ENCODE data around the gene ZNF281. TPM values are rescaled to one million over a fixed set of nuclear protein-coding genes. Genes with fewer than 3 reads are reported as not detected.

The ZNF281 gene
- total and polyA plus RNA-seq, 2 donors, result 10.7 to 19.1 TPM

DNA sequence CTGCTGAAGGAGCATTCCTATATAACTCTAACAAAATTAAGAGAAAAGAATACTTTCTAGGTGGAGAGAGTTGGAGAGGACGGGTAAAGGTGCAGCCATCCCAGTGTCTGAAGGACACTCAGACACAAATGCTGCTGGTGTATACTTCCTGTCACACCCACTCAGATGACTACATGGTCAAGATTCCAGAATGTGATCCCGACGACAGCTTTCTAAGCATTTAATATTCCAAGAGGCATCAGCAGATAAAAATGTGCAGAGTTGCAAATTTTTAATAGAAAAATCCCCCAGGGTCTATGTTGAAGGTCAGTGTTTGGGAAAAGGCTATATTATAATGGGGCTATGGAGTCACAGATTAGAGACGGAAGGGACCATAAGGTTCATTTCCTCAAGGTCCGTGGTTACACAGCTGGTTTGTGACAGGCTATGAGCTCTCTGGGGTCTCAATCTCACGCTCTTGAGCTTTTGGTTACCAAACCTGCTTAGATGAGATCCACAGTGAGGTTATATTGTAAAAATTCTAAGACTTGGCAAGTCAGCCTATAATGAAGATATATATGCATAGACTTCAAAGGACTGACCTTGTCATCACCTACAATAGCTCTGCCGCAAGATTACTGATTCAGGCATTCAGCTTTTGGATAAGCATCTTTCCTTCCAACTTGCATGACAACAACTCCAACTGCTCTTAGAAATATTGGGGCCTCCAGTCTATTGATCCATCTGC lies 35.1 kb downstream of the ZNF281 start:
- Histone ChIP-seq H3K4me1 (ENCODE audit: control insufficient read depth in 2 of 2, insufficient read depth in 2 of 2, low read length in 2 of 2) (no peaks in the 10 kb centered on the region), H3K4me3 (ENCODE audit: low read length in 2 of 2) (no peak overlapping the region), H3K27ac (ENCODE audit: low read depth in 1 of 2, low read length in 1 of 2) (no peak overlapping the region), H3K9me3 (ENCODE audit: control insufficient read depth in 2 of 2, insufficient read depth in 1 of 2, low read length in 1 of 2) (no peaks in the 10 kb centered on the region), H3K36me3 (ENCODE audit: control insufficient read depth in 2 of 2, insufficient read depth in 2 of 2, low read length in 1 of 2) (no peaks in the 10 kb centered on the region), H3K27me3 (ENCODE audit: control insufficient read depth in 2 of 2, insufficient read depth in 1 of 2, low read length in 1 of 2) (no peaks in the 10 kb centered on the region)
- WGBS, result 93% methylated on average over 7 of the region's 7 CpGs
- DNase-seq (ENCODE audit: low read depth in 6 of 9, low spot score in 9 of 9), result no peak

DNA sequence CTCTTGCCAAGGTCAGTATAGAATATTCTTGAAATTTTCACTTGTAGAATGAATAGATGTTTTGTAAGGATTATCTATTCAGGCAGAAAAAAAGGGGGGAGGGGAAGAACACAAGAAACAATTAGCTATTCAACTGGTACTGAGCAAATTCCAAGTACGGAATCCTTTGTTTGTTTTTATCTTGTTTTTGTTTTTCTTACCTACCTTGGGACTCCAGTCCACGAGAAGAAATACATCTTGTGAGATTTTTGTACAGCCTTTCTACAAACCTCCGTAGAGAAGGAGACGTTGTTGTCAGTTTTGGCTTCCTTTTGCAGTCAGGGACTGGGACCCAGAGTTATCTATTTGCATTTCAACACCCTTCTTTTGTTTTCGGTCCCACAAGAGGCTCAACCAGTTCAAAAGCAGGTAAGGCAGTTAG lies 36.0 kb downstream of the ZNF281 start:
- Histone ChIP-seq H3K4me3 (ENCODE audit: low read length in 2 of 2) (no peak overlapping the region), H3K9me3 (ENCODE audit: control insufficient read depth in 2 of 2, insufficient read depth in 1 of 2, low read length in 1 of 2) (no peaks in the 10 kb centered on the region), H3K4me1 (ENCODE audit: control insufficient read depth in 2 of 2, insufficient read depth in 2 of 2, low read length in 2 of 2) (no peaks in the 10 kb centered on the region), H3K27ac (ENCODE audit: low read depth in 1 of 2, low read length in 1 of 2) (no peak overlapping the region), H3K27me3 (ENCODE audit: control insufficient read depth in 2 of 2, insufficient read depth in 1 of 2, low read length in 1 of 2) (no peaks in the 10 kb centered on the region), H3K36me3 (ENCODE audit: control insufficient read depth in 2 of 2, insufficient read depth in 2 of 2, low read length in 1 of 2) (no peaks in the 10 kb centered on the region)
- 92% methylated on average over 5 of the region's 5 CpGs for WGBS
- DNase-seq (ENCODE audit: low read depth in 6 of 9, low spot score in 9 of 9), result no peak

DNA sequence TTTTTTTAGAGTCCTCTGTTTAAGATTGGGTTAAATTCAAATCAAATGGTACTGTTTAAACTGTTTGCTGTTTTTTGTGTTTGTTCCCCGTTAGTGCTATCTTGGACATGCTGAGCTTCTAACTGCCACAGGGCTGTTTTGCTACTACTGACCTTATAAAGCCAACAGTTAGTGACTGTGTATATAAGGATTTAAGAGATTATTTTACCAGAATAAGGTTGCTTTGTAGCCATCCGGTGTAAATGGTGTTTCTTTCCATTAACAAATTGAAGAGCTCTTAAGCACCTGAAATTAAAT lies 37.0 kb downstream of the ZNF281 start:
- Histone ChIP-seq H3K9me3 (ENCODE audit: control insufficient read depth in 2 of 2, insufficient read depth in 1 of 2, low read length in 1 of 2) (no peaks in the 10 kb centered on the region), H3K4me1 (ENCODE audit: control insufficient read depth in 2 of 2, insufficient read depth in 2 of 2, low read length in 2 of 2) (no peaks in the 10 kb centered on the region), H3K4me3 (ENCODE audit: low read length in 2 of 2) (no peak overlapping the region), H3K36me3 (ENCODE audit: control insufficient read depth in 2 of 2, insufficient read depth in 2 of 2, low read length in 1 of 2) (no peaks in the 10 kb centered on the region), H3K27me3 (ENCODE audit: control insufficient read depth in 2 of 2, insufficient read depth in 1 of 2, low read length in 1 of 2) (no peaks in the 10 kb centered on the region), H3K27ac (ENCODE audit: low read depth in 1 of 2, low read length in 1 of 2) (no peak overlapping the region)
- 94% methylated on average over 2 of the region's 2 CpGs for WGBS
- no peak for DNase-seq (ENCODE audit: low read depth in 6 of 9, low spot score in 9 of 9)

DNA sequence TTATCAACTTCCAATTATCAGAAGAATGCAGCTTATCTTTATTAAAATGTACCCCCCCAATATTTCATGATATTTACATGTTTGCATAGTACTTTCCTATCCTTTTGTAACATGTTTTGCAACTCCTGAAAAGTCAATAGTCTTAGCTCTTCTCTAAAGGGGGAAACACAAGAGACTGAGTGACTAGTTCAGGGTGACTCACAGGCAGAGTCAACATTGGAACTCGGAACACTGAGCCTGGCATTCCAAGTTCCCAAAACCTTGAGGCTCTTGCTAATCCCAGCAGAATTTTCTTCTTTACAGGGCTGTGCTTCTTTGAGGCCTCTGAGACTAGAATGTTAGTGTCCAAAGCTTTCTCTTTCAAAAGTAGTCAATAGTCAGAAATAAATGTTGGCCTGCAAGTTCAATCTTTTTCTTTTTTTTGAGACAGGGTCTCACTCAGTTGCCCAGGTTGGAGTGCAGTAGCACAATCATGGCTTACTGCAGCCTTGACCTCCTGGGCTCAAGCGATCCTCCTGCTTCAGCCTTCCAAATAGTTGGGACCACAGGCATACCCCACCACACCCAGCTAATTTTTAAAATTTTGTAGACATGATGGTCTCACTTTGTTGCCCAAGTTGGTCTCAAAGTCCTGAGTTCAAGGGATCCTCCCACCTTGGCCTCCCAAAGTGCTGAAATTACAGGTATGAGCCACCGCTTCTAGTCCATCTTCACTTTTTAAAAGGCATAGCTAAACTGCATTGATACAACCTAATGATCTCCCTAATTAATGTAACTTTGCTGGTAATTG lies 37.5 kb downstream of the ZNF281 start:
- Histone ChIP-seq H3K27ac (ENCODE audit: low read depth in 1 of 2, low read length in 1 of 2) (no peak overlapping the region), H3K27me3 (ENCODE audit: control insufficient read depth in 2 of 2, insufficient read depth in 1 of 2, low read length in 1 of 2) (no peaks in the 10 kb centered on the region), H3K36me3 (ENCODE audit: control insufficient read depth in 2 of 2, insufficient read depth in 2 of 2, low read length in 1 of 2) (no peaks in the 10 kb centered on the region), H3K4me3 (ENCODE audit: low read length in 2 of 2) (no peak overlapping the region), H3K4me1 (ENCODE audit: control insufficient read depth in 2 of 2, insufficient read depth in 2 of 2, low read length in 2 of 2) (no peaks in the 10 kb centered on the region), H3K9me3 (ENCODE audit: control insufficient read depth in 2 of 2, insufficient read depth in 1 of 2, low read length in 1 of 2) (no peaks in the 10 kb centered on the region)
- DNase-seq (ENCODE audit: low read depth in 6 of 9, low spot score in 9 of 9), result no peak
- WGBS, result 97% methylated on average over 3 of the region's 3 CpGs

DNA sequence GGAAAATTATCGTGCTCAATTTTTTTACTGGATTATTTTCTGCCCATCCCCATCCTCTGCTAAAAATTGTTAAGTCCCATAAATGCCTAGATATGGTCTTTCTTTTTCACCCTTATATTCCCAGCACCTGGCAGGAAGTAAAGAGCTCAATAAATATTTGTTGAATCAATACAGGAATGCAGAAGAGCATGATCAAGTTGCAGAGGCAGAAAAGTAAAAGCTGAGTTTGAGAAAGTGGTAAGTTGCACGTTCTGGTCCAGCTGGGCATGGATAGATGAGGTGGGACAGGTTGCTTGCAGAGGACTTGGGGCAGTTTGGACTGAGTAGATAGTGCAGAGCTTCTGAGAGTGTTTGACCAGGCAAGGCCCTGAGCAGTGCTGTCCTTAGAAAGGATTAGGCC lies 40.1 kb downstream of the ZNF281 start:
- no peaks in the 10 kb centered on the region for H3K9me3 ChIP-seq (ENCODE audit: control insufficient read depth in 2 of 2, insufficient read depth in 1 of 2, low read length in 1 of 2)
- no peak overlapping the region for H3K27ac ChIP-seq (ENCODE audit: low read depth in 1 of 2, low read length in 1 of 2)
- DNase-seq (ENCODE audit: low read depth in 6 of 9, low spot score in 9 of 9), result no peak
- H3K4me3 ChIP-seq (ENCODE audit: low read length in 2 of 2), result no peak overlapping the region
- H3K4me1 ChIP-seq (ENCODE audit: control insufficient read depth in 2 of 2, insufficient read depth in 2 of 2, low read length in 2 of 2), result no peaks in the 10 kb centered on the region
- 98% methylated on average over 2 of the region's 2 CpGs for WGBS
- H3K36me3 ChIP-seq (ENCODE audit: control insufficient read depth in 2 of 2, insufficient read depth in 2 of 2, low read length in 1 of 2), result no peaks in the 10 kb centered on the region
- no peaks in the 10 kb centered on the region for H3K27me3 ChIP-seq (ENCODE audit: control insufficient read depth in 2 of 2, insufficient read depth in 1 of 2, low read length in 1 of 2)

DNA sequence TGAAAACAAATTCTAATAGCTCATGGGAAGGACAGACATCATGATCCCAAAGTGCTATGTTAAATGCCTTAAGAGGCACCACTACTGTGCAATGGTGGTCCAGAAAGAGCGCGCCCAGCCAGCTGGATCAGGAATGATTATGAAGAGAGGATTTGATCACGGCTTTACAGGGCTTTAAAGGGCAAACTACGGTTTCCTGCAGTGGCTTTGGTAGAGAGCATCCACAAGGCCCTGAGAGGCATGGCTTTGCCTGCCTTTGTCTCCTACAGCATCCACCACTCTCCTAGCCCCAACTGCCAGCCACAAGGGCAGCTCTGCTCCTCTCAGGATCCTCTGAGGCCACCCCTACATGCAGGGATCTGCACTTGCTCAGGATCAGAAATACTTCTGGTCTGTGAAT lies 40.7 kb downstream of the ZNF281 start:
- Histone ChIP-seq H3K9me3 (ENCODE audit: control insufficient read depth in 2 of 2, insufficient read depth in 1 of 2, low read length in 1 of 2) (no peaks in the 10 kb centered on the region), H3K4me1 (ENCODE audit: control insufficient read depth in 2 of 2, insufficient read depth in 2 of 2, low read length in 2 of 2) (no peaks in the 10 kb centered on the region), H3K27me3 (ENCODE audit: control insufficient read depth in 2 of 2, insufficient read depth in 1 of 2, low read length in 1 of 2) (no peaks in the 10 kb centered on the region), H3K27ac (ENCODE audit: low read depth in 1 of 2, low read length in 1 of 2) (no peak overlapping the region), H3K4me3 (ENCODE audit: low read length in 2 of 2) (no peak overlapping the region), H3K36me3 (ENCODE audit: control insufficient read depth in 2 of 2, insufficient read depth in 2 of 2, low read length in 1 of 2) (no peaks in the 10 kb centered on the region)
- no peak for DNase-seq (ENCODE audit: low read depth in 6 of 9, low spot score in 9 of 9)
- 98% methylated on average over 4 of the region's 4 CpGs for WGBS

DNA sequence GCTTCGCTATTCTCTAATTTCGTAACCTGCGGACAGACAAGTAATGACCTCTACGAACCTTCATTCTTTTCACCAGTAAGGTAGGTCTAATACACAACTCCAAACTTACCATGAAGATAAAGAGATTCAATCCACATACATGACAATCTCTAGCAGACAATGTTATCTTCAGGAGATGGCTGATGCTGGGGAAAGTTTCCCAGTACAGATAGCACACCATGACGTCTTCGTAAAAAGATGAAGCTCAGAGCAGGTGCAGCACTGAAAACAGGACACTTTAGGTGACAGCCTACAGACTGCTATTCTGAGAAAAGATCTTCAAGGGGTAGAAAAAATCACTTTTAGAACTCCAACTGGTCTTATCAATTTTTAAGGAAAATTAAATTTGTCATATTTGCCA lies 41.3 kb downstream of the ZNF281 start:
- no peak overlapping the region for H3K4me3 ChIP-seq (ENCODE audit: low read length in 2 of 2)
- no peaks in the 10 kb centered on the region for H3K36me3 ChIP-seq (ENCODE audit: control insufficient read depth in 2 of 2, insufficient read depth in 2 of 2, low read length in 1 of 2)
- H3K4me1 ChIP-seq (ENCODE audit: control insufficient read depth in 2 of 2, insufficient read depth in 2 of 2, low read length in 2 of 2), result no peaks in the 10 kb centered on the region
- no peaks in the 10 kb centered on the region for H3K27me3 ChIP-seq (ENCODE audit: control insufficient read depth in 2 of 2, insufficient read depth in 1 of 2, low read length in 1 of 2)
- DNase-seq (ENCODE audit: low read depth in 6 of 9, low spot score in 9 of 9), result no peak
- WGBS, result 95% methylated on average over 6 of the region's 6 CpGs
- no peak overlapping the region for H3K27ac ChIP-seq (ENCODE audit: low read depth in 1 of 2, low read length in 1 of 2)
- no peaks in the 10 kb centered on the region for H3K9me3 ChIP-seq (ENCODE audit: control insufficient read depth in 2 of 2, insufficient read depth in 1 of 2, low read length in 1 of 2)

DNA sequence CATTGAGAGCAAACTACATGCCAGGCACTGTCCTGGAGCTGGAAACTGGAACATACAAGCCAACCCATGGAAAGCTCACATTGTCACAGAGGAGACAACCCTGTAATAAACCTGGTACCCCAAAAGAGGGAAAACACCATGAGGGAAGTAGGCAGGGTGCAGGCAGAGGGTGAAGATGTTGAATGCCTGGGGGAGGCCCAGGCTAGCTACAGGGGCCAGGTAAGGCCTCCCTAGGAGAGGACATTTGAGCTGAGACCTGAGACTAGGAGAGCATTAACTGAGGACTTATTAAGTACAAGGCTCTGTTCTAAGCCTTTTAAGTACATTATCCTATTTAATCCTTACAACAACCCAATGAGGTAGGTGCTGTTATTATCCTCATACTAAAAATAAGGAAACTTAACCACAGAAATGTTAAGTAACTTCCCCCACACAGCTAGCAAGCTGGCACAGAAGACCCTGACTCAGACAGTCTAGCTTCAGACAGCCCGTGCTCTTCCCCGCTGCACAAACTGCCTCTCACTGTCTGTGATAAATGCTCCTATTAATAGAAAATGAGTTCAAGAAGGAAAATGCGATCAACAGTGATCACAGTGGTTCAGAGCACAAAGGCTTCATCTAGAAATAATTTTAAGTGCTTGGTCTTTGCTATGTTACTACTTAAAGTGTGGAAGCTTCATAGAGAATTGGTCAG lies 41.8 kb downstream of the ZNF281 start:
- Histone ChIP-seq H3K9me3 (ENCODE audit: control insufficient read depth in 2 of 2, insufficient read depth in 1 of 2, low read length in 1 of 2) (no peaks in the 10 kb centered on the region), H3K4me3 (ENCODE audit: low read length in 2 of 2) (no peak overlapping the region), H3K36me3 (ENCODE audit: control insufficient read depth in 2 of 2, insufficient read depth in 2 of 2, low read length in 1 of 2) (no peaks in the 10 kb centered on the region), H3K27me3 (ENCODE audit: control insufficient read depth in 2 of 2, insufficient read depth in 1 of 2, low read length in 1 of 2) (no peaks in the 10 kb centered on the region), H3K4me1 (ENCODE audit: control insufficient read depth in 2 of 2, insufficient read depth in 2 of 2, low read length in 2 of 2) (no peaks in the 10 kb centered on the region), H3K27ac (ENCODE audit: low read depth in 1 of 2, low read length in 1 of 2) (no peak overlapping the region)
- no peak for DNase-seq (ENCODE audit: low read depth in 6 of 9, low spot score in 9 of 9)
- WGBS, result 67% methylated on average over 3 of the region's 3 CpGs

DNA sequence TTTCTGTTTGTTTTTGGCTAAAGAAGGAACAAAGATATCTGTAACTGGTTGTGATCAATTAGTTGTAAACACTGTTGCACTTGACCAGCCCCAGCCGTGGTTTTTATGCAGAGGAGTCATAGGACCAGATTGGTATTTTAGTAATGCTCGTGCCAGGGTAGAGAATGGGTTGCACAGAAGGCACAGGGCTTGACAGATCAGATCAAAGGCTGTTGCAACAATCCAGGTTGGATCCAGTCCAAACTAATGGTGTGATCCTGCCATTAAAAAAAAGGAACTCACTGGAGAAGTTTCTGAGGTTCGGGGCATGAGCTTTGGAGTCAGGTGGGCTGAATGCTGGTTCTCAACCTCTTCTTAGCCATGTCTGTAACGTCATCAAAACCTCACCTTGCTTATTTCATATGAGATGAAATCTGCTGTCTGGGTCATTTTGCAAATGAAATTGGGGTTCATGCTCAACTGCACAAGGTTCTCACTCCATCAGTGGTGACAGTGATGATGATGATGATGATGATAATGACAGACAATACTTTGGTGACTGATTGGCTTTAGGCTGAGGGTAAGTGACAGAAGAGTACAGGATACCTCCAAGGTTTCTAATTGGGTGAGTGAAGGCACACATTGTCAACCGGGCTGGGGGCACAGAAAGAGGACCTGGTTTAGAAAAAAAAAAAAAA lies 43.1 kb downstream of the ZNF281 start:
- no peak for DNase-seq (ENCODE audit: low read depth in 6 of 9, low spot score in 9 of 9)
- Histone ChIP-seq H3K4me1 (ENCODE audit: control insufficient read depth in 2 of 2, insufficient read depth in 2 of 2, low read length in 2 of 2) (no peaks in the 10 kb centered on the region), H3K9me3 (ENCODE audit: control insufficient read depth in 2 of 2, insufficient read depth in 1 of 2, low read length in 1 of 2) (no peaks in the 10 kb centered on the region), H3K4me3 (ENCODE audit: low read length in 2 of 2) (no peak overlapping the region), H3K27ac (ENCODE audit: low read depth in 1 of 2, low read length in 1 of 2) (no peak overlapping the region), H3K36me3 (ENCODE audit: control insufficient read depth in 2 of 2, insufficient read depth in 2 of 2, low read length in 1 of 2) (no peaks in the 10 kb centered on the region), H3K27me3 (ENCODE audit: control insufficient read depth in 2 of 2, insufficient read depth in 1 of 2, low read length in 1 of 2) (no peaks in the 10 kb centered on the region)
- 96% methylated on average over 5 of the region's 5 CpGs for WGBS

Data from thymus (tissue), 11 donors.